ENCODE results near the gene RAB6A.

- TF ChIP-seq CTCF (IDR thresholded peaks at IDR 0.05) (no peak), ZFX (IDR thresholded peaks at IDR 0.05; ENCODE audit: borderline replicate concordance) (no peak)
Measured at GRCh38 chr11:73753938-73754337, 6.9 kb downstream of the RAB6A start.
